DMS114 treated with DMSO at 0.1 percent for 48 hours (cell line): ENCODE data around the gene ZNF195.
"Not testable (repeated sequence)": the region's sequence is repeated elsewhere in the genome, so short reads cannot be mapped to it uniquely, and the experiment has no call there.

Experiments
- DNase-seq: peaks from one replicate; lab custom pipeline; 2025; ENCODE audit not compliant: unreplicated experiment; lab: John Stamatoyannopoulos, UW

ZNF195 gene

GRCh38 chr11:3378426-3379423 is at the start of gene ZNF195:
TSS of gene ZNF195 (minus strand) at chr11:3379146. CDS start at chr11:3379040, 106 bp downstream.
- peak; percentile 90 for DNase-seq

DNA sequence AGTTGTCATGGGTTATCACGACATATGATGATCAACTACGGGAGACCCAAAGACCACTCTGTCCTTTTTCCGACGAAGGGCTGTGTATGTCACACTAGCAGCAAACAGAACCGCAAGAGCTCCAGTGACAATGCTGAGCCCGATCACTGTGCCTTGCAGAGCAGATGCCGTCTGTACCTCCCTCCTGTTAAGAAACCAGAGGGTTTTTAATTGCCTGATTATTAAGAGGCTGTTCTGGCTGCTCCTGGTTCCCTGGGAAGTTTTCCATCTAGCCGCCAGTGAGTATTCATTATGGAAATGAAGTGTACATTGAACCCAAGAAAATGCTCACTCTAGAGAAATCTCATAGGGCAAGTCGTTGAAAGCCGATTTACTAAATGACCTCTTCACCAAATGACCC is 49.1 kb upstream of the ZNF195 start:
- DNase-seq, result not testable (repeated sequence)

- DNase-seq, result not testable (repeated sequence)
These were observed 47.6 kb upstream of the ZNF195 start for GRCh38 chr11:3426541-3426940.

DNA sequence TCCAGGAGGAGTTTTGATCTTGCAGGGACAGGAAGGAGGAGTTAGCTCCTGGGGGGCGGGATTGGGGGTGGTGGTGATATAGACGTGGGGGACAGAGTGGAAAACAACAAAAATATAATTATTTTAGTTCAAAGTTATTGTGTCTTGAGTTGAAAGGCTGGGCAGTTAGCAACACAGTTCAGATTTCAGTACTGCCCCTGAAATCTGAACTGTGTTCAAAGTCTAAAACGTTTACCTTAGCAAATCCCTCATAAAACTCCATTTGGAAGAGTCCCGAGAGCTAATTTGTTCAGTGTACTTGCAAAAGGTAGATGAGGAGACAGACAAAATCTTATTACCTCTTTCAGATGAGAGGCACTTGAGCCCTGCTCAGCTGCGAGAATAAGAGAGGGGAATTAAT is 45.0 kb upstream of the ZNF195 start:
- DNase-seq, result not testable (repeated sequence)

GRCh38 chr11:3423138-3423731 is 44.3 kb upstream of the ZNF195 start:
- not testable (repeated sequence) for DNase-seq

GRCh38 chr11:3422380-3423137 is 43.6 kb upstream of the ZNF195 start:
- DNase-seq, result peak; percentile 84

DNA sequence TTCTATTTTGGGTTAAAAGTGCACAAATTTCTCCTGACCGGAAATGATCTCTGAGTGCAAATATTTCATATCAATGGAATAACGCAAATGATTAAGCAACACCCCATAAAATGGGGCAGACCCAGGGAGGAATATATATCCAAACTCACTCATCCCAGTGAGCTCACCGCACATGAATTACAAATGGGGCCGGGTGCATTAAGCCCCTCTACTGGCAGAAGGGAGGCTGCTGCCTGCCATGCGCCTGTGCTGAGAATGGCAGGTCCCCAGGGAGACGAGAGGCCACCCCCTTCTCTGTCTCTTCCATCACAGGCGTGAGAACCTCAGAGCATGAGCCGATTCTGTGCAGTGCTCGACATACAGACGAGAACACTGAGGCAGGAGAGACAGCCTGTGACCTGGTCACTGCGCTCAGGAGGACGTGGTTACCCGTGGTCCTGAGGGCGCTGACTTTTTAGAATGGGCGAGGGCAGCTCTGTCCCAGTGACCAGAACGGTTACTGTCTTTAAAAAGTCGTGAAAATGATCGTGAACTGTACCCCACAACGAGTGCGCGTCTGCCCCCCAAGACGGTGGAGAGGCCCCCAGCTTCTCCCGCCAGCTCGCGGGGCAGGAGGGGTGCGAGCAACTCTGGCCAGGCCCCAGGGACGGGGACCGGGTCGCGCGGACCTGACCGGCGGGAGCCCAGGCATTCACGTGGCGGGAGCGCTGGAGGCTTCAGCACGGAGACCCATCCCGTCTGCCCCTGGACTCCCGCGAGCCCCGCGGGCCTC is 42.8 kb upstream of the ZNF195 start:
- not testable (repeated sequence) for DNase-seq

GRCh38 chr11:3420281-3421042 is 41.5 kb upstream of the ZNF195 start:
- not testable (repeated sequence) for DNase-seq

GRCh38 chr11:3419496-3419895 is 40.5 kb upstream of the ZNF195 start:
- DNase-seq, result not testable (repeated sequence)

GRCh38 chr11:3417047-3417446 is 38.1 kb upstream of the ZNF195 start:
- DNase-seq, result not testable (repeated sequence)

DNA sequence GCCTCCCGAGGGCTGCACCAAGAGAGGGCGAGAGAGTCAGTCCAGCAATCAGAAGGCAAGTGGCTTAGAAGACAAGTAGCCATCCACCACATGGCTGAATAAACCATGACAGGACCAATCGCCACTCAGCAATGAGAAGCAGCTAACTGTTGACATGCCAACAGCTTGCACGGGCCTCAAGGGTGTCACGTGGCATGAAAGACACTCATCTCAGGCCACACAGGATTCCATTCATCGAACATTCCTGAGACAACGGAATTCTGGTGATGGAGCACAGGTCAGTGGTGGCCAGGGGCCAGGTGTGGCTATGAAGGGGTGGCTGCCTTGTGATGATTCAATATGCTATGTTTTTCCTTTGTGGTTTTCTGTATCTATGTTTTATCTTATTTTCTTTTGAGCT is 36.4 kb upstream of the ZNF195 start:
- DNase-seq, result not testable (repeated sequence)

- not testable (repeated sequence) for DNase-seq
These were observed 34.7 kb upstream of the ZNF195 start for GRCh38 chr11:3413666-3414065.

GRCh38 chr11:3412837-3413236 is 33.9 kb upstream of the ZNF195 start:
- DNase-seq, result no peak

DNA sequence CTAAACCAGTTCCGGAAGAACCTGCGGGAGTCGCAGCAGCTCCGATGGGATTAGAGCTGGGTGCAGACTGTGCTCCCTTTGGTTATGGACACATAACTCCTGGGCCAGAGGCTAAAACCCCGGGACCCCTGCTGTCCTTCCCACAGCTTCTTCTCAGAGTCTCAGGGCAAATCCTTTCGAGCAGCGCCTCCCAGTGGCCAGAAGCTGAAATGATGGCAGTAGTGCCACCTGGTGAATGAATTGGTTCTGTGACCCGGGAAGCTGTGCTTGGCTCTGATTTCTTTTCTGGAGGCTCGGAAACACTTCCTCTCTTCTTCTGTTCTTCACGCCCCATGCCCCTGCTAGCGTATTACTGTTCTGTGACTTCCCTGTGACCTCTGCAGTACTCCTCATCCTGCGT is 29.8 kb upstream of the ZNF195 start:
- not testable (repeated sequence) for DNase-seq

- not testable (repeated sequence) for DNase-seq
These were observed 29.2 kb upstream of the ZNF195 start for GRCh38 chr11:3408058-3408605.

DNA sequence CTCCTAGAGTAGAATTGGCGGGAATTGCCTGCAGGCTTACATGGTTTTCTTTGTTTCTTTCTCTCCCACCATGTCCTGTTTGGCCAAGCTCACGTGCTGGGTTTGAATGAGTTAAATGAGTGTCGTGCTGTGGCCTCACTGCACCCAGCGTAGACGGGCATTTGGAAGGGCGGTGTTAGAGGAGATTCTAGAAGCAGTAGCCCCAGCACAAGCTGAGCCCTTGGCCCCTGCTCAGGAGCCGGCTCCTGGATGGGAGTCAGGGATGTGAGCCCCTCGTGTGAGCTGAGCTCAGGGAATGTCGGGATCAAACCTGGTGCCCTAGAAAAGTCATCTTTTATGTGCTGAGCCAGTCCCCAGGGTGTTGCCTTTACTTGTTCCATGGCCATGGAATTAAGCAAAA is 28.0 kb upstream of the ZNF195 start:
- not testable (repeated sequence) for DNase-seq

GRCh38 chr11:3406223-3406875 is 27.4 kb upstream of the ZNF195 start:
- DNase-seq, result not testable (repeated sequence)

DNA sequence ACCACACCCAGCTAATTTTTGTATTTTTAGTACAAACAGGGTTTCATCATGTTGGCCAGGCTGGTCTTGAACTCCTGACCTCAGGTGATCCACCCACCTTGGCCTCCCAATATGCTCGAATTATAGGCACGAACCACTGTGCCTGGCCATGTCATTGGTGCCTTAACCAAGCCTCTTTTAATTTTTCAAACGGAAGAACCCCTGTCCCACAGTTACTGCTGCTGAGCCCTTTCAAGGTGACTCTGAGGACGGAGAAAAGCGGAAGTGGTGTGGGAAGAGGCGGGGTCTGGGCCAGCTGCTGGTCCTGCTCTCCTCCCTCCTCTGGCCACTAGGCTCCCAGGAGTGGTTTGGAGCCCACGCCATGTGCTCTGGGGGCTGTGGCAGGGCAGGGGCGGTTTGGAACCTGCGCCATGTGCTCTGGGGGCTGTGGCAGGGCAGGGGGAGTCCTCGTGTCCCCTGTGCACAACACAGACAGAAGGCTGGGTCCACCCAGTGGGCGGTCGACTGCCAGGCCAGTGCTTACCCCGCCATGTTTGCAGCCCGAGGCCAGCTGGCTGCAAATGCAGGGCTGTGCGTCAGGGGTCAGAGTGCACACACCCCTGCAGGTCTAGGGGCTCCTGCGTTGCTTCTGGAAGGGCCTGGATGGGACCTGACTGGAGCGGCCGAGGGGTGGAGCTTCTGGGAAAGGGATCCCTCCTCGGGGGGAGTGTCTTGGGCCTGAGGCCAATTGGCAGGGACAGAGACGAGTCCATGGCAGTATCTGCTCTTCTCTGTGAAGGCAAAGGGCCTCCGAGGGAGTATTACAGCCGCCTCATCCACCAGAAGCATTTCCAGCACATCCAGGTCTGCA is 25.4 kb upstream of the ZNF195 start:
- DNase-seq, result not testable (repeated sequence)
